ENCODE data around the gene GP1BB. TPM values are rescaled to one million over a fixed set of nuclear protein-coding genes. Genes with fewer than 3 reads are reported as not detected.

Gene GP1BB
- total RNA-seq, 2 donors from 2014 or later, result 0.83 TPM; not detected in 1

GRCh38 chr22:19734837-19735382 lies 11.6 kb downstream of the GP1BB start:
- intact Hi-C loops (cut with DNase I), result no loop called here
- DNase-seq (ENCODE audit: low spot score), result no peak

- no peak for DNase-seq (ENCODE audit: low spot score)
- intact Hi-C loops (cut with DNase I), result no loop called here
Observed at GRCh38 chr22:19735665-19736510, 12.5 kb downstream of the GP1BB start.

GRCh38 chr22:19737846-19738663 lies 14.7 kb downstream of the GP1BB start:
- DNase-seq (ENCODE audit: low spot score), result no peak
- intact Hi-C loops (cut with DNase I), result no loop called here

GRCh38 chr22:19738664-19739447 lies 15.5 kb downstream of the GP1BB start:
- intact Hi-C loops (cut with DNase I), result no loop called here
- no peak for DNase-seq (ENCODE audit: low spot score)

- no peak for DNase-seq (ENCODE audit: low spot score)
- intact Hi-C loops (cut with DNase I), result no loop called here
Observed at GRCh38 chr22:19739448-19739895, 16.1 kb downstream of the GP1BB start.

GRCh38 chr22:19739911-19740449 lies 16.6 kb downstream of the GP1BB start:
- DNase-seq (ENCODE audit: low spot score), result no peak
- intact Hi-C loops (cut with DNase I), result no loop called here

GRCh38 chr22:19740586-19740985 lies 17.2 kb downstream of the GP1BB start:
- no peak for DNase-seq (ENCODE audit: low spot score)
- intact Hi-C loops (cut with DNase I), result no loop called here

GRCh38 chr22:19741053-19741452 lies 17.7 kb downstream of the GP1BB start:
- intact Hi-C loops (cut with DNase I), result loop anchor here in 1 of 2 donors (1.0 kb wide), 1 partner anchor 24 kb away; no protein-coding TSS in a partner anchor

GRCh38 chr22:19742160-19743066 lies 19.1 kb downstream of the GP1BB start:
- intact Hi-C loops (cut with DNase I), result no loop called here
- no peak for DNase-seq (ENCODE audit: low spot score)

More at GRCh38 chr22:19741053-19741452, 17.7 kb downstream of the GP1BB start:
- DNase-seq (ENCODE audit: low spot score), result no peak

GRCh38 chr22:19743081-19743480 lies 19.7 kb downstream of the GP1BB start:
- intact Hi-C loops (cut with DNase I), result no loop called here
- DNase-seq (ENCODE audit: low spot score), result no peak

GRCh38 chr22:19743651-19744050 lies 20.3 kb downstream of the GP1BB start:
- DNase-seq (ENCODE audit: low spot score), result no peak
- intact Hi-C loops (cut with DNase I), result no loop called here

GRCh38 chr22:19744350-19745006 lies 21.1 kb downstream of the GP1BB start:
- DNase-seq (ENCODE audit: low spot score), result no peak
- intact Hi-C loops (cut with DNase I), result no loop called here

GRCh38 chr22:19745155-19746101 lies 22.1 kb downstream of the GP1BB start:
- intact Hi-C loops (cut with DNase I), result no loop called here
- no peak for DNase-seq (ENCODE audit: low spot score)

- intact Hi-C loops (cut with DNase I), result no loop called here
- no peak for DNase-seq (ENCODE audit: low spot score)
Observed at GRCh38 chr22:19746726-19747125, 23.4 kb downstream of the GP1BB start.

- intact Hi-C loops (cut with DNase I), result no loop called here
- DNase-seq (ENCODE audit: low spot score), result no peak
Observed at GRCh38 chr22:19747551-19747950, 24.2 kb downstream of the GP1BB start.

GRCh38 chr22:19748139-19748538 lies 24.8 kb downstream of the GP1BB start:
- intact Hi-C loops (cut with DNase I), result no loop called here
- DNase-seq (ENCODE audit: low spot score), result no peak

Data from posterior vena cava (tissue), 2 donors.